Mononuclear cell (primary cell): ENCODE measurements around the gene MSX1. TPM values are rescaled to one million over a fixed set of nuclear protein-coding genes. Genes with fewer than 3 reads are reported as not detected.

ENCODE experiments used
- H3K27me3 ChIP-seq: 2 replicates; pipeline ENCODE4 v1.6.0; 2011; ENCODE audit warnings: low read length, control low read depth; ENCODE audit not compliant: insufficient read depth
- H3K4me1 ChIP-seq: 2 replicates; pipeline ENCODE4 v1.5.1; 2011; ENCODE audit warnings: mild to moderate bottlenecking, low read length, control low read depth; ENCODE audit not compliant: insufficient read depth
- H3K4me3 ChIP-seq: 2 replicates; pipeline ENCODE4 v1.5.1; 2011; ENCODE audit warnings: mild to moderate bottlenecking, low read length, moderate library complexity
- H3K9me3 ChIP-seq: 2 replicates; pipeline ENCODE4 v1.5.1; 2011; ENCODE audit warnings: low read depth, mild to moderate bottlenecking, control low read depth, low read length
- total RNA-seq: library from RNA; depleted of rRNA; stranded (reverse); fragments of >200 nt; gene quantifications from one replicate; pipeline ENCODE4 v1.2.3, GENCODE V29; 2012

The MSX1 gene
- total RNA-seq, 1 donor = not detected

- Histone ChIP-seq H3K9me3 (no peaks in the 10 kb centered on the region), H3K4me1 (no peaks in the 10 kb centered on the region), H3K27me3 (peaks cover 4% of the 10 kb centered on the region), H3K4me3 (no peak overlapping the region)
Observed at GRCh38 chr4:4831825-4832224, 27.6 kb upstream of the MSX1 start.

GRCh38 chr4:4836044-4836443 lies 23.4 kb upstream of the MSX1 start:
- no peak overlapping the region for H3K4me3 ChIP-seq
- H3K4me1 ChIP-seq = no peaks in the 10 kb centered on the region
- peaks cover 4% of the 10 kb centered on the region for H3K27me3 ChIP-seq
- no peaks in the 10 kb centered on the region for H3K9me3 ChIP-seq

- Histone ChIP-seq H3K27me3 (peaks cover 4% of the 10 kb centered on the region), H3K9me3 (no peaks in the 10 kb centered on the region)
Observed at GRCh38 chr4:4837316-4837715, 22.1 kb upstream of the MSX1 start.

GRCh38 chr4:4838051-4838935 lies 21.2 kb upstream of the MSX1 start:
- H3K4me3 ChIP-seq = no peak overlapping the region
- H3K4me1 ChIP-seq = no peaks in the 10 kb centered on the region
- no peaks in the 10 kb centered on the region for H3K27me3 ChIP-seq
- no peaks in the 10 kb centered on the region for H3K9me3 ChIP-seq

More at GRCh38 chr4:4837316-4837715, 22.1 kb upstream of the MSX1 start:
- H3K4me1 ChIP-seq = no peaks in the 10 kb centered on the region
- no peak overlapping the region for H3K4me3 ChIP-seq

GRCh38 chr4:4838936-4839810 lies 20.3 kb upstream of the MSX1 start:
- Histone ChIP-seq H3K4me1 (no peaks in the 10 kb centered on the region), H3K9me3 (no peaks in the 10 kb centered on the region), H3K4me3 (no peak overlapping the region), H3K27me3 (no peaks in the 10 kb centered on the region)

GRCh38 chr4:4840351-4840750 lies 19.1 kb upstream of the MSX1 start:
- H3K27me3 ChIP-seq = no peaks in the 10 kb centered on the region
- H3K4me1 ChIP-seq = no peaks in the 10 kb centered on the region
- H3K9me3 ChIP-seq = no peaks in the 10 kb centered on the region
- no peak overlapping the region for H3K4me3 ChIP-seq

GRCh38 chr4:4841156-4841555 lies 18.3 kb upstream of the MSX1 start:
- Histone ChIP-seq H3K4me3 (no peak overlapping the region), H3K9me3 (no peaks in the 10 kb centered on the region), H3K27me3 (no peaks in the 10 kb centered on the region), H3K4me1 (no peaks in the 10 kb centered on the region)

- H3K4me3 ChIP-seq = no peak overlapping the region
- no peaks in the 10 kb centered on the region for H3K27me3 ChIP-seq
- H3K9me3 ChIP-seq = no peaks in the 10 kb centered on the region
- H3K4me1 ChIP-seq = no peaks in the 10 kb centered on the region
Observed at GRCh38 chr4:4842476-4843441, 16.7 kb upstream of the MSX1 start.

GRCh38 chr4:4843635-4844291 lies 15.7 kb upstream of the MSX1 start:
- no peaks in the 10 kb centered on the region for H3K27me3 ChIP-seq
- H3K4me1 ChIP-seq = no peaks in the 10 kb centered on the region
- H3K9me3 ChIP-seq = no peaks in the 10 kb centered on the region
- H3K4me3 ChIP-seq = no peak overlapping the region

GRCh38 chr4:4845027-4845426 lies 14.4 kb upstream of the MSX1 start:
- Histone ChIP-seq H3K4me1 (no peaks in the 10 kb centered on the region), H3K27me3 (no peaks in the 10 kb centered on the region), H3K9me3 (no peaks in the 10 kb centered on the region), H3K4me3 (no peak overlapping the region)

- H3K27me3 ChIP-seq = peaks cover 11% of the 10 kb centered on the region
- no peaks in the 10 kb centered on the region for H3K4me1 ChIP-seq
- no peak overlapping the region for H3K4me3 ChIP-seq
- no peaks in the 10 kb centered on the region for H3K9me3 ChIP-seq
Observed at GRCh38 chr4:4847011-4847410, 12.5 kb upstream of the MSX1 start.

- Histone ChIP-seq H3K27me3 (peaks cover 26% of the 10 kb centered on the region), H3K4me3 (no peak overlapping the region), H3K4me1 (peaks cover 13% of the 10 kb centered on the region), H3K9me3 (no peaks in the 10 kb centered on the region)
Observed at GRCh38 chr4:4848540-4848939, 10.9 kb upstream of the MSX1 start.

GRCh38 chr4:4849106-4849505 lies 10.4 kb upstream of the MSX1 start:
- H3K4me3 ChIP-seq = no peak overlapping the region
- no peaks in the 10 kb centered on the region for H3K9me3 ChIP-seq
- H3K4me1 ChIP-seq = peaks cover 16% of the 10 kb centered on the region
- H3K27me3 ChIP-seq = peaks cover 32% of the 10 kb centered on the region

- H3K4me1 ChIP-seq = peaks cover 16% of the 10 kb centered on the region
- H3K27me3 ChIP-seq = peaks cover 37% of the 10 kb centered on the region
Observed at GRCh38 chr4:4849524-4850193, 9.8 kb upstream of the MSX1 start.

More at GRCh38 chr4:4849524-4850193, 9.8 kb upstream of the MSX1 start:
- H3K9me3 ChIP-seq = no peaks in the 10 kb centered on the region
- no peak overlapping the region for H3K4me3 ChIP-seq
